Measurements from ENCODE around the gene TMEM121B. TPM values are rescaled to one million over a fixed set of nuclear protein-coding genes. Genes with fewer than 3 reads are reported as not detected.

TMEM121B gene
- total RNA-seq, 4 donors from 2014 or later: under 0.01 to 0.20 (median 0.16) TPM; not detected in 1

DNA sequence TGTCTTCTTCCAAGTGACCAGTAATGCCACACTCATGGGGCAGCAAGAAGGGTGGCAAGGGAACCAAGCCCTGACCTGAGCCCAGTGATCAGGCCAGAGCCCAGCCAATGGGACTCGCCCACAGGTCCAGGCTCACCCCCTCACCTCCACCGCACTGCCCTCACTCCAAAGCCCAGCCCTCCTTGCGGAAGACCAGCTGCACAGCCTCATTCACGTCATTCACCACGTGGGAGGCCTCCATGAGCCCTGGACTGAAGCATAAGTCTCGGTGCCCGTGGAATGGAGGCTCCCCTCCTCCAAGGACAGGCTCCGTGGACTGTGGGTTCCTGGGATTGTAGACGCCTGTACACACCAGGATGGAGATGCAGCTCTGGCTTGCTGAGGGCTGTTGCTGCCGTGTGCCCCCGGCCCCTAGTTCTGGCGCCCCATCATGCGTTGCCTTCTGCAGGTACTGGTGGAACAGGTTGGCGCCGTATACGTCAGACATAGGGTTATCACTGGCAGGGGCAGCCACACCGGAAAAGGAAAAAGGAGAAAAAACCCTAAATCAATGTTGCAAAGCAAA lies 16.8 kb upstream of the TMEM121B start:
- Histone ChIP-seq H3K27me3 (no peaks in the 10 kb centered on the region), H3K4me1 (no peaks in the 10 kb centered on the region), H3K4me3 (no peak overlapping the region), H3K9me3 (no peaks in the 10 kb centered on the region), H3K36me3 (peaks cover 0 to 11% (median 5%) of the 10 kb centered on the region in 4 donors), H3K27ac (no peak overlapping the region)
- TF ChIP-seq, protein P1, sequence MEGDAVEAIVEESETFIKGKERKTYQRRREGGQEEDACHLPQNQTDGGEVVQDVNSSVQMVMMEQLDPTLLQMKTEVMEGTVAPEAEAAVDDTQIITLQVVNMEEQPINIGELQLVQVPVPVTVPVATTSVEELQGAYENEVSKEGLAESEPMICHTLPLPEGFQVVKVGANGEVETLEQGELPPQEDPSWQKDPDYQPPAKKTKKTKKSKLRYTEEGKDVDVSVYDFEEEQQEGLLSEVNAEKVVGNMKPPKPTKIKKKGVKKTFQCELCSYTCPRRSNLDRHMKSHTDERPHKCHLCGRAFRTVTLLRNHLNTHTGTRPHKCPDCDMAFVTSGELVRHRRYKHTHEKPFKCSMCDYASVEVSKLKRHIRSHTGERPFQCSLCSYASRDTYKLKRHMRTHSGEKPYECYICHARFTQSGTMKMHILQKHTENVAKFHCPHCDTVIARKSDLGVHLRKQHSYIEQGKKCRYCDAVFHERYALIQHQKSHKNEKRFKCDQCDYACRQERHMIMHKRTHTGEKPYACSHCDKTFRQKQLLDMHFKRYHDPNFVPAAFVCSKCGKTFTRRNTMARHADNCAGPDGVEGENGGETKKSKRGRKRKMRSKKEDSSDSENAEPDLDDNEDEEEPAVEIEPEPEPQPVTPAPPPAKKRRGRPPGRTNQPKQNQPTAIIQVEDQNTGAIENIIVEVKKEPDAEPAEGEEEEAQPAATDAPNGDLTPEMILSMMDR (IDR thresholded peaks at IDR 0.05): no peak
- TF ChIP-seq POLR2AphosphoS5 (IDR thresholded peaks at IDR 0.05) (no peak), EP300 (IDR thresholded peaks at IDR 0.05; ENCODE audit: low read depth) (no peak), POLR2A (IDR thresholded peaks at IDR 0.05) (no peak)
- no peak for DNase-seq
- intact Hi-C loops (cut with DNase I; ENCODE audit: low total_unique reads): no loop called here
- in situ Hi-C loops (cut with MboI; ENCODE audit: low pct_ligation_motif_present in 1 of 4, low pct_unique_long_range_greater_than_20kb in 1 of 4, low sequenced_read_pairs in 3 of 4): no loop called here
- 92% methylated on average over 17 of the region's 17 CpGs; no CpG with 5 or more reads in 1 of the 2 donors for WGBS, 2 donors (ENCODE audit: low coverage in 1 of 2)

GRCh38 chr22:17137170-17137569 lies 16.0 kb upstream of the TMEM121B start:
- intact Hi-C loops (cut with DNase I; ENCODE audit: low total_unique reads) (no loop called here), in situ Hi-C loops (cut with MboI; ENCODE audit: low pct_ligation_motif_present in 1 of 4, low pct_unique_long_range_greater_than_20kb in 1 of 4, low sequenced_read_pairs in 3 of 4) (no loop called here)
- Histone ChIP-seq H3K27ac (no peak overlapping the region), H3K4me3 (no peak overlapping the region), H3K9me3 (no peaks in the 10 kb centered on the region), H3K36me3 (peaks cover 0 to 5% (median 1%) of the 10 kb centered on the region in 4 donors), H3K4me1 (no peaks in the 10 kb centered on the region), H3K27me3 (no peaks in the 10 kb centered on the region)
- TF ChIP-seq, protein P1 (IDR thresholded peaks at IDR 0.05): no peak
- no peak for TF ChIP-seq POLR2A (IDR thresholded peaks at IDR 0.05)
- WGBS, 2 donors (ENCODE audit: low coverage in 1 of 2): 84 to 100% methylated on average over 1 to 4 of the region's 4 CpGs
- DNase-seq: no peak

GRCh38 chr22:17135153-17135760 lies 14.1 kb upstream of the TMEM121B start:
- in situ Hi-C loops (cut with MboI; ENCODE audit: low pct_ligation_motif_present in 1 of 4, low pct_unique_long_range_greater_than_20kb in 1 of 4, low sequenced_read_pairs in 3 of 4): no loop called here
- 74 to 94% methylated on average over 7 to 15 of the region's 15 CpGs for whole genome bisulfite sequencing, 2 donors (ENCODE audit: low coverage in 1 of 2)
- TF ChIP-seq EP300 (IDR thresholded peaks at IDR 0.05; ENCODE audit: low read depth) (no peak), POLR2A (IDR thresholded peaks at IDR 0.05) (no peak), POLR2AphosphoS5 (IDR thresholded peaks at IDR 0.05) (no peak)
- TF ChIP-seq, protein P1 (IDR thresholded peaks at IDR 0.05): no peak
- Histone ChIP-seq H3K36me3 (peaks cover 0 to 5% (median 0%) of the 10 kb centered on the region in 4 donors), H3K27ac (no peak overlapping the region), H3K9me3 (no peaks in the 10 kb centered on the region), H3K27me3 (no peaks in the 10 kb centered on the region), H3K4me1 (no peaks in the 10 kb centered on the region), H3K4me3 (no peak overlapping the region)
- no peak for DNase-seq
- intact Hi-C loops (cut with DNase I; ENCODE audit: low total_unique reads): no loop called here

DNA sequence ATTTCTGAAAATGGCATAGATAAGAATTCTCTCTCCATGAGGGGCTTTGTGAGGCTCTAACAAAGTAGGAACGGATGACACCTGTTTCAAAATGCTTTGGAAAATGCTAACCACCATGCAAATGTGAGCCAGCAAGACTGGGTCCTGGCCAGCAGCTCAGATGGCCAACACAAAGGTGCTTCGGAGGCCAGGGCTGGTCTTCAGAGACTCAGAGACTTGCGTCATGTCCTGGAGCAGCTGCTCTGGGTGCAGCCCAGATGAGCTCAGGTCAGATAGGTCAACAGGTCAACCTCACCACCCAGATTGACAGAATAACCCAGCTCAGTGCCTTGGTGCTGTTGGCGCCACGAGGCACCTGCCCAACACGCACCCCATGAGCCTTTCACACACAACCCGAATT lies 12.0 kb upstream of the TMEM121B start:
- H3K4me1 ChIP-seq: no peaks in the 10 kb centered on the region
- H3K9me3 ChIP-seq: no peaks in the 10 kb centered on the region
- intact Hi-C loops (cut with DNase I; ENCODE audit: low total_unique reads): no loop called here
- H3K27ac ChIP-seq: no peak overlapping the region
- DNase-seq: no peak
- H3K36me3 ChIP-seq: peaks cover 0 to 5% (median 0%) of the 10 kb centered on the region in 4 donors
- H3K4me3 ChIP-seq: no peak overlapping the region
- 96% methylated on average over 7 of the region's 7 CpGs; no CpG with 5 or more reads in 1 of the 2 donors for WGBS, 2 donors (ENCODE audit: low coverage in 1 of 2)
- no peaks in the 10 kb centered on the region for H3K27me3 ChIP-seq
- in situ Hi-C loops (cut with MboI; ENCODE audit: low pct_ligation_motif_present in 1 of 4, low pct_unique_long_range_greater_than_20kb in 1 of 4, low sequenced_read_pairs in 3 of 4): no loop called here
- TF ChIP-seq POLR2AphosphoS5 (IDR thresholded peaks at IDR 0.05) (no peak), POLR2A (IDR thresholded peaks at IDR 0.05) (no peak), EP300 (IDR thresholded peaks at IDR 0.05; ENCODE audit: low read depth) (no peak)
- TF ChIP-seq, protein P1 (IDR thresholded peaks at IDR 0.05): no peak
